ENCODE data around the gene ABCA13.

DNA sequence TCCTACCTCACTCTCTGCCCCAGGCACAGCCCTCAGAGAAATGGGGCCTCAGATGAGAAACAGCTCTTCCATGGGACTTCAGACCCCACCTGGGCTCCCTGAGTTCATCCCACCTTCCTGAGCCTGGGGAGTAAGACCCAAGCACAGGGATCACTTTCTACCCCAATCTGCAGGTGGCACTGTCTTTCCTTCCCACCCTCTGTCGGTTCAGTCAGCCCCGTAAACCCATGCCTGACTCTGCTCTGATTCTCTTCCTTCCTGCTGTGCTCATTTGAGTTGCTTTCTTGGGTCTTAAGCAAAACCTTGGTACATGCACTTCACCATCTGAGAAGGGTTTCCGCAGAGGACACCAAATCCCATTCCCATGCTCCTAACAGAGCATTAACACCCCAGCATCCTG lies 446.7 kb downstream of the ABCA13 start:
- TF ChIP-seq ARNT (IDR thresholded peaks at IDR 0.05) (no peak), SP1 (IDR thresholded peaks at IDR 0.05) (no peak), FOXA1 (IDR thresholded peaks at IDR 0.05) (no peak), SUZ12 (IDR thresholded peaks at IDR 0.05) (no peak), BHLHE40 (IDR thresholded peaks at IDR 0.05; ENCODE audit: borderline replicate concordance) (no peak), HDGF (IDR thresholded peaks at IDR 0.05; ENCODE audit: borderline replicate concordance) (no peak), ZNF384 (IDR thresholded peaks at IDR 0.05) (no peak), LEF1 (IDR thresholded peaks at IDR 0.05; ENCODE audit: borderline replicate concordance) (no peak)
